ENCODE measurements around the gene PDZD4. TPM values are rescaled to one million over a fixed set of nuclear protein-coding genes. Genes with fewer than 3 reads are reported as not detected.
A peak's percentile ranks its signal among the peaks of the same experiment; 100 is the strongest.

Gene PDZD4
- total RNA-seq, 4 donors from 2014 or later: 3.2 to 7.0 (median 4.5) TPM

GRCh38 chrX:153763989-153764755 is 66.2 kb downstream of the PDZD4 start, which contains the start of gene PLXNB3:
TSS of gene PLXNB3 (plus strand) at chrX:153764249. CDS start at chrX:153765536, 1,287 bp downstream.
- peak; percentile 49 to 81 (median 65) for TF ChIP-seq CTCF (IDR thresholded peaks at IDR 0.05)
- TF ChIP-seq POLR2A (IDR thresholded peaks at IDR 0.05): no peak
- H3K27ac ChIP-seq: no peak within 1 kb of the TSS

GRCh38 chrX:153763298-153763932 is 66.9 kb downstream of the PDZD4 start:
- Histone ChIP-seq H3K4me1 (no peaks in the 10 kb centered on the region), H3K27me3 (no peaks in the 10 kb centered on the region), H3K9me3 (no peaks in the 10 kb centered on the region), H3K27ac (no peak overlapping the region), H3K4me3 (replicated peaks in 1 of 3) (no peak overlapping the region), H3K36me3 (no peaks in the 10 kb centered on the region)
- no peak for TF ChIP-seq CTCF (IDR thresholded peaks at IDR 0.05)
- TF ChIP-seq POLR2A (IDR thresholded peaks at IDR 0.05): no peak
- no peak for DNase-seq
- intact Hi-C loops (cut with DNase I): no loop called here
- WGBS, 2 donors: 81 to 85% methylated on average over 10 to 15 of the region's 18 CpGs

More at GRCh38 chrX:153763989-153764755, 66.2 kb downstream of the PDZD4 start, which contains the start of gene PLXNB3:
- Histone ChIP-seq H3K4me3 (replicated peaks in 1 of 3) (no peak within 1 kb of the TSS), H3K4me1 (no peaks in the 10 kb centered on the region), H3K36me3 (no peaks in the 10 kb centered on the region), H3K27me3 (no peaks in the 10 kb centered on the region), H3K9me3 (no peaks in the 10 kb centered on the region)
- WGBS, 2 donors: 20% methylated on average over 1 of the region's 26 CpGs; no CpG with 5 or more reads in 1 of the 2 donors
- peak; percentile 69 to 71 for DNase-seq
- intact Hi-C loops (cut with DNase I): no loop called here

- 95 to 96% methylated on average over 4 to 5 of the region's 14 CpGs for WGBS, 2 donors
- DNase-seq: no peak
- Histone ChIP-seq H3K4me1 (no peaks in the 10 kb centered on the region), H3K27ac (no peak overlapping the region), H3K36me3 (no peaks in the 10 kb centered on the region), H3K27me3 (no peaks in the 10 kb centered on the region), H3K4me3 (replicated peaks in 1 of 3) (no peak overlapping the region), H3K9me3 (no peaks in the 10 kb centered on the region)
- intact Hi-C loops (cut with DNase I): no loop called here
- TF ChIP-seq CTCF (IDR thresholded peaks at IDR 0.05): no peak
- no peak for TF ChIP-seq POLR2A (IDR thresholded peaks at IDR 0.05)
Observed at GRCh38 chrX:153762626-153763173, 67.6 kb downstream of the PDZD4 start.

GRCh38 chrX:153761863-153762262 is 68.5 kb downstream of the PDZD4 start:
- no peak overlapping the region for H3K27ac ChIP-seq
- H3K4me1 ChIP-seq: no peaks in the 10 kb centered on the region
- no peaks in the 10 kb centered on the region for H3K9me3 ChIP-seq
- TF ChIP-seq CTCF (IDR thresholded peaks at IDR 0.05) (no peak), POLR2A (IDR thresholded peaks at IDR 0.05) (no peak)
- no peak for DNase-seq
- H3K36me3 ChIP-seq: no peaks in the 10 kb centered on the region
- H3K4me3 ChIP-seq (replicated peaks in 1 of 3): no peak overlapping the region
- WGBS, 2 donors: 73 to 85% methylated on average over 3 to 8 of the region's 15 CpGs
- H3K27me3 ChIP-seq: no peaks in the 10 kb centered on the region
- intact Hi-C loops (cut with DNase I): no loop called here

GRCh38 chrX:153755136-153755535 is 75.2 kb downstream of the PDZD4 start:
- 77 to 90% methylated on average over 1 of the region's 1 CpG for WGBS, 2 donors
- Histone ChIP-seq H3K4me3 (replicated peaks in 1 of 3) (no peak overlapping the region), H3K9me3 (no peaks in the 10 kb centered on the region), H3K36me3 (no peaks in the 10 kb centered on the region), H3K27ac (no peak overlapping the region), H3K4me1 (no peaks in the 10 kb centered on the region), H3K27me3 (no peaks in the 10 kb centered on the region)
- intact Hi-C loops (cut with DNase I): no loop called here
- TF ChIP-seq CTCF (IDR thresholded peaks at IDR 0.05): no peak
- no peak for TF ChIP-seq POLR2A (IDR thresholded peaks at IDR 0.05)
- no peak for DNase-seq

All from thyroid gland (tissue), 4 donors.